Measurements from ENCODE around the gene RBM33.

Gene RBM33

DNA sequence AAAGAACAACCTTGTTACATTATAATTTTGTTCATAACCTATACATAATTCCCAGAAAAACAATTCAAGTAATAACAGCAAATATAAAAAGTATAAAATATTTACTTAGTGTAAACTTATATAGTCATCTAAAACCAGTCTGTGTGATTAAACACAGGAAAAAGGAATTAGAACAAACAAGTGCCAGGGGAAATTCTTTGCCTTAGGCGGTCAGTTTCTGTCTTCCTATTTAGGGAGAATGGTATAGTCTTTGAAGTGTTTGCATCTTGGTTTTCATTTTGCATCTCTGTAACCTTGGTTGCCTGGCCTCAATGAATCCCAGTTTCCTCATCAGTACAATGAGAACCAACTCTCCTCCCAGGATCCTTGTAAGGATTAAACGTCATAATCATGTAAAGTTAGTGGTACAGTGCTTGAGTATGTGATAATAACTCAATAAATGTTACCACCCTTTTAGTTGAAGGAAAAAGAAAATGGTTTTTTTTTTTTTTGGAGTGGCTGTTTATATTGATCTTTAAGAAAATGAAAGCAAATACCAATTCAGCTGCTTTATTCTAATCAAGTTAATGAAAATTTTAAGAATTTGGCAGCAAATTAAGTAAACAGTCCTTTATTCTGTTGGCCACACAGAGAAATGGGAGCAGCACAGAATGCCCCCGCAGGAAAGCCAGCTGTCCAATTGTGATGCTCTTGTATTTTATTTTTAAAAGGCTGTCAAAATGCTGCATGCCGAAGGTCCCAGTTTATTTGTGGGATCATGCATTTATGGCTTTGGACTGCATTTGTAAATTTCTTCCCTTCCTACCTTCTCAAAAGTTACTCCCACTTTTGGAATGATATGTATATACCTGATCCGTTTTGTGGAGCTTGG, 106.0 kb downstream of the RBM33 start:
- no peak for DNase-seq

DNA sequence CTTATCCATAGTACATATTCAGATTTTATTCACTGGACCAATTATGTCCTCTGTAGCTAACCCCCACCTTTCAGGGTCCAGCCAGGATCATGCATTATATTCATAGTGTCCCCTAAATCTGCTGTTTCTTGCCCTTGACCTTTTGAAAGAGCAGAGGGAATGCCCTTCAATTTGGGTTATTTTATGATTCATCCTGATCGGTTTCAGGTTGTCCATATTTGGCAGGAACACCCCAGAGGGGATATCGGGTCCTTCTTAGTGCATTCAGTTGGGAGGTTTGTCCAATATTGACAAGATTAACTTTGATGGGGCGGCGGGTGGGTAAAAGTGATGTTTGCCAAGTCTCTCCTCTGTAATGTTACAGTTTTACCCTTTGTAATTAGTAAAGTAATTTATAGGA, 106.9 kb downstream of the RBM33 start:
- no peak for DNase-seq

- DNase-seq: no peak
Measured at GRCh38 chr7:155752756-155753445, 108.4 kb downstream of the RBM33 start.

DNA sequence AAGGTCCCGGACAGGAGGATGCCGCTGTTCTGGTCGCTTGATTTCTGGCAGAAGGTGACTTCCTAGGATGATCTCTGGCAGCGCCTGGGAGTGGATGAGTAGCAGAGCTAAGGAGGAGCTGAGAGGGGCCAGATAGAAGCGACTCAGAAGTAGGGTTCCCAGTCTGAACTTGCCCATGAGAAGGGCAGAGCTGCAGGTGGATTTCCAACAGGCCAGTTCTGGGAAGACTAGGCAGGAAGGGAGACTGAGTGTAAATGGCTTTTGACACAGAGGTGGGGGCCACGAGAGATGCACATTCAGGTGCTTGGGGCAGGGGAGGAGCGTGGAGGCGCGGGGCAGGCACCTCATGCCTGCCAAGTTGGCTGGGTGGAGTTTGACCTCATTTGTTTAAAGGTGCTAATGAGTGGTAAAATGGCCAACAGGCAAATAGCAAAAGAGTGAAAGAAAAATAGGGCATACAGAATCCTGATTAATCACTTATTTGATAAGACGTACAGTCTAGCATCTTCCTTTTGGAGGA, 109.0 kb downstream of the RBM33 start:
- no peak for DNase-seq

- no peak for DNase-seq
Measured at GRCh38 chr7:155754165-155754564, 109.7 kb downstream of the RBM33 start.

DNA sequence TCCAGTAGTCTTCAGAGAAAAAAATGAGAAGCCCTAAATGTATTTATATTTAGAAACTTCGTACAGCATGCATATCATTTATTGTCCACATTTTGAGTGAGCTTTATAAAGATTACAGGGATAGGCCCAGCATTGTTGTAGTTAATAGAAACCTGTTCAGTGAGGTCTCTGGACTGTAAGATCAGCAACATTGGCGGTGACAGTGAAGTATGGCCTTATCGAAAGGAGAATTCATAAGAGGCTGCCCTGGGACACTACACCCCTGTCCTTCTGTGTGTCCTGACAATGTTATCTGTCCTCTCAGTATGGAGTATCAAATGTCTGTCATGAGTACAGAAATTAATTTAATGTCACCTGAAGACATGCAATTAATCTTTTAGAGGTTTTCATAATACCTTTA, 110.6 kb downstream of the RBM33 start:
- DNase-seq: no peak

DNA sequence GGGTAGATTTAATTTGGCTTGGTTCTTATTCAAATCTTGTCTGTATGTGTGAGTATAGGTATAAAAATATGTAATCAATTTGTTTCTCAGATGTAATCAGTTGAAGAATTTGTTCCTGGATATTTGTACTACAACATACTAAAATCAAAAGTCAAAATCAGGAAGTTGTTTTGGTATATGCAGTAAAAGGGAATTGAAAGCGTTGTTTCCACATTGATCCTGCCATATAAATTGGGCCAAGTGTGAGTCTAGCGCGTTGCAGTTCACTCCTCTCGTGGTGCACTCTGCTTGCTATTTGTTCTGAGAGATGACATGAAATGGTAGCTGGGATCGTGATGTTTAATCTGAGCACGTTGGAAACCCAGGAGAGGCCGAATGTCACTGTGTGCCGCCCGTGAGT, 111.9 kb downstream of the RBM33 start:
- no peak for DNase-seq

DNA sequence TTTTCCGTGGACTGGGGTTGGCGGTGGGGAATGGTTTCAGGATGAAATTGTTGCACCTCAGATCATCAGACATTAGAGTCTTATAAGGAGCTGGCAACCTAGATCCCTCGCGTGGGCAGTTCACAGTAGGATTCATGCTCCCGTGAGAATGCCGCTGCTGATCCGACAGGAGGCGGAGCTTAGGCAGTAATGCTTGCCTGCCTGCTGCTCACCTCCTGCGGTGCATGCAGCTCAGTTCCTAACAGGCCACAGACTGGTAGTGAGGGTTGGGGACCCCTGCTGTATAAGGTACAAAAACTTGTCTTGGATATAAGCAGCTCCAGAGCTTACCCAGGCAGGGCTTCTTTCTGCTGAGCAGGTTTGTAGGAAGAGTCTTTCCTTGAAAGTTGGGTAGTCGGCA, 113.9 kb downstream of the RBM33 start:
- no peak for DNase-seq

DNA sequence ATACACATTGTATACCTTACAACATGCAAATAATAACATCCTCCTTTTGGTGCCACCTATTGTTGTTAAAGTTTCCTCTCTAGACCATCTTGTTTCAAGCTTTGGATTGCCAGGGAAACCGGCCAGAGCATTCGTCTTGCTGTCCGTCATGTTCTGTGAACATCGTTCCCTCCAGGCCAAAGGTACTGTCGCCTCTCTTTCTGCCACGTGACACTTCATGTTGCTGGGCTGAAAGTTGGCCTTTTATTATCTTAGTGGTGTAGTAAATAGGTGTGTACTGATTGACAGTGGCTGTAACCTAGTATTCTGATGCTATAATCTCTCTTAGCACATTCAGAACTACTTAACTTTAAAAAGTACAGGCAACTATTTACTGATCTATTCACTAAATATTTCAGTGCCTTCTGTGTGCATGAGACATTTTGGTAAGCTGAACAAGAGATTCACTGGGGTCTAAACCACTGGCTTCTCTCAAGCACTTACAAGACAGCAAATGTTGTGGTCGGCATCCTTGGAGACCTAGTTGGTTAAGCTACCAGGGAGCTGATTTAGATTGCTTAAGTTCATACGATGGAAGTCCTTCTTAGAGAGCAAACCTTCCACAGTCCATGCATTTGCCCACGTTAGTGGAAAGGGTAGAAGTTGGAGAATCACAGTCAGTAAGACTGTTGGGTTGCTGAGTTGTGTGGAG, 115.4 kb downstream of the RBM33 start:
- no peak for DNase-seq

DNA sequence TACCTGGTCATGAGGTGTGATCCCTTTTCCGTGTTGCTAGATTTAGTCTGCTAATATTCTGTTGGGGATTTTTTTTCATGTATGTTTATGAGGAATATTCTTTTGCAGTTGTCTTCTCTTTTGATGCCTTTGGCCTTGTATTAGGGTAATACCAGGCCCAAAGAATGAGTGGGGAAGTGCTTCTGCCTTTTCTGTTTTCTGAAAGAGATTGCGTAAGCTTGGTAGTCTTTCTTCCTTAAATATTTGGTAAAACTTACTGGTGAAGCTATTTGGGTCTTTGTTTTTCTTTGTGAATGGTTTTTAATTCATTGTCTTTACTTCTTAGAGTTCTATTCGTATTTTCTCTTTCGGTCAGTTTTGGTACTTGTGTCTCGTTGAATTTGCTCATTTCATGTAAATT, 116.7 kb downstream of the RBM33 start:
- no peak for DNase-seq

- DNase-seq: no peak
Measured at GRCh38 chr7:155762036-155762435, 117.6 kb downstream of the RBM33 start.

DNA sequence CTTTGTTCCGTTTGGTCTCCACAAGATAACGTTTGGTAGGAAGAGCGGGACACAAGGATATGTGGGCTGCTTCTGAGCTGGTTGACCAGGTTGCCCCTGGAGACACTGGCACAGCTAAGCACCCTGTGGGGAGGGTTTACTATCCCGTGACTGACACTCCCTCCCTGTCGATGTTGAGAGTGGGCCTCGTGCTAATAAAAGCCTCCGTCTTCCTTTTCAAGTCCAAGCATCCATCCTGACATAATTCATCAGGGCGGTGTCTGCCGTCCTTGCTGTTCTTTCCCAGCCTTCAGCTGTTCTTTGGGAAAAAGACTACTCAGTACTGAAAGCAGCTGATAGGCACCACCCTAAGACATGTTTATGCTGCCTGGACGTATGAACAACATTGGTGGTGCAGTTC, 118.2 kb downstream of the RBM33 start:
- no peak for DNase-seq

DNA sequence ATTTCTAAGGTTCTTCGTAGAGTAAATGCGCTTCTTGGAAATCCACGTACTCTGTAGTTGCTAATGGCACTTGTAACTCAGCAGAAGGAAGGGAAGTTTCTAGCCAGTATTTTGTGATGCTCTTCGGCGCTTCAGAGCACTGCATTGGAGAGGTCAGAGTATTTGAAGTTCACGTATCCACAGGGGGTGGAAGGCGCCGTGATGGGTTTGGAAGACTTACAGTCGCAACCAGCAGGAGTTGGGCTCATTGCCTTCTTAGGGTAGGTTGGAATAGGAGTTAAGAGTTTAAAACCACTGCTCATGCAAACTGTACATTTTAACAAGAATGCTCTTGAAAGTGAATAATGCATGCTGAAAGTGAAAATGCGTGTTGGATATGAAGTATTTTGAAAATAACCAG, 118.7 kb downstream of the RBM33 start:
- no peak for DNase-seq

DNA sequence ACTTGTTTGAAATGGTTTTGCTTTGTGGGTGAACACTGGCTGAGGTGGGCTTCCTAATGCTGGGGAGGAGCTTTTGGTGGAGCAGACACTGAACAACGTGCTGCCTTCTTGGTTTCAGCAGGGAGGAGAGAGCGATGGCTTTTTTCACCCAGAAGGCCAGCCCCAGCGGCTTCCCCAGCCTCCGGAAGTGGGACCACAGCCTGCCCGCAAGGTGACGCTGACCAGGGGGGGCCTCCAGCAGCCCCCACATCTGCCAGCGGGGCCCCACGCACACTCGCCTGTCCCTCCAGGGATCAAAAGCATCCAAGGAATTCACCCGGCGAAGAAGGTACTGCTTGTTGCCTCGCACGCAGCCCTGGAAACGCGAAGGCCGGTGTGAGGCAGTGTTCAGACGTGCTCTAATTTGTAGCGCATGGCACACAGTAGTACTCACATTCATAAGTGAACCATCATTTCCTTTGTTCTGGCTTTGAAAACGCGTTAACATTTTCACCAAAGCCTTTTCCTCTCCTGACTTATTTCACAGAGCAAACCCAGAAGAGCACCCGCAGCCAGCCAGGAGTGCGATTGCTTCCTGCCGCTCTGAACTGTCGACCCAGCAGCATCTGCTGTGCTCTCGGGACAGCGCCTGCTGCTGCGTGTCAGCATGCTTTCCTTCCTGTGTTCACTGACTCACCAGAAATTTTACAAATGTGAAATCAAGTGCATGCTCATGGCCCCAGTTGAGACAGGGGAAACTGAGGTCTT, 119.4 kb downstream of the RBM33 start:
- no peak for DNase-seq

DNA sequence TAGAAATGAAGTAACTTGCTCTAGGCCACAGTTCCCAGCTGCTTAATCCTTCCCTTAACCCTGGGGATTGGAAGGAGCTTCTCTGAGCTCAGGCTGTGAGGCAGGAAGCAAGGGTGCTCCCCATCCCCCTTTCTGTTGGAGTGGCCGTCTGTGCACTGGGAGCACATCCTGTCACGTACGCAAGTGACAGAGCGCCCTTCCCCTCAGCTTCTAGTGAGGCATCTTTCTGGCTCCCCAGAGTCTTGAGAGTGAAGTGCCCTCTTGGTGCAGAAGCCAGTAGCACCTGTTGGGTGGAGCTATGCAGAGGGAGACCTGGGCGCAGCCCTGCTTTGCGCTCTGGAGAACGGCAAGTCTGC, 120.0 kb downstream of the RBM33 start:
- DNase-seq: no peak

DNA sequence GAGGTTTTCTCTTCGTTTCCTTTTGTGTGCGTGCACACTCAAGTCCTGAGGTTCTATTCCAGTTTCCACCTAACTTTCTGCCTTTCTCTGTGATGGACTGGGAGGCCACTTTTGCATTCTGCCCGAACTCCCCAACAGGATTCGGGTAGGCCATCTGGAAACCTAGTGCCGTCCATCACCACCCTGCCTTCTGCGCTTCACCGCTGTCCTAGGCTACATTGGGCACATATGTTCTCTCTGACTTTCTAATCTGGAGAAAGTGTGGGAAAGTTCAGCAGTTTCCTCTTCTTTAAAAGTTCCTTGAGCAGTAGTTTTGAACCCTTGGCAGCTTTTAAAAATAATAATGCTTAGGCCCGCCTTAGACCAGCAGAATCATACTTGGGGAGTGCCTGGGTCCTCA, 121.0 kb downstream of the RBM33 start:
- no peak for DNase-seq

DNA sequence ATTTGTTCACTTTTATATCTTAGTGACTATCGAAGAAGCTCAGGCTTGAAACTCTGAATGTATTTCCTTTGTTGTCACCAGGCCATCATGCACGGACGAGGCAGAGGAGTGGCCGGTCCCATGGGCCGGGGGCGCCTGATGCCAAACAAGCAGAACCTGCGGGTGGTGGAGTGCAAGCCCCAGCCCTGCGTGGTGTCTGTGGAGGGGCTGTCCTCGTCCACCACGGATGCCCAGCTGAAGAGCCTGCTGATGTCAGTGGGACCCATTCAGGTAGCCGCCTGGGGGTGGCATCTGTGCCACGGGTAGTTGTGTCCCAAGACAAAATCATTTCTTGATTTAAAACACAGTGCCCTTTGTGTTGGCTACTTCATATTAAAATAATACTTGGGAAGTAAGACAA, 121.9 kb downstream of the RBM33 start:
- DNase-seq: no peak

DNA sequence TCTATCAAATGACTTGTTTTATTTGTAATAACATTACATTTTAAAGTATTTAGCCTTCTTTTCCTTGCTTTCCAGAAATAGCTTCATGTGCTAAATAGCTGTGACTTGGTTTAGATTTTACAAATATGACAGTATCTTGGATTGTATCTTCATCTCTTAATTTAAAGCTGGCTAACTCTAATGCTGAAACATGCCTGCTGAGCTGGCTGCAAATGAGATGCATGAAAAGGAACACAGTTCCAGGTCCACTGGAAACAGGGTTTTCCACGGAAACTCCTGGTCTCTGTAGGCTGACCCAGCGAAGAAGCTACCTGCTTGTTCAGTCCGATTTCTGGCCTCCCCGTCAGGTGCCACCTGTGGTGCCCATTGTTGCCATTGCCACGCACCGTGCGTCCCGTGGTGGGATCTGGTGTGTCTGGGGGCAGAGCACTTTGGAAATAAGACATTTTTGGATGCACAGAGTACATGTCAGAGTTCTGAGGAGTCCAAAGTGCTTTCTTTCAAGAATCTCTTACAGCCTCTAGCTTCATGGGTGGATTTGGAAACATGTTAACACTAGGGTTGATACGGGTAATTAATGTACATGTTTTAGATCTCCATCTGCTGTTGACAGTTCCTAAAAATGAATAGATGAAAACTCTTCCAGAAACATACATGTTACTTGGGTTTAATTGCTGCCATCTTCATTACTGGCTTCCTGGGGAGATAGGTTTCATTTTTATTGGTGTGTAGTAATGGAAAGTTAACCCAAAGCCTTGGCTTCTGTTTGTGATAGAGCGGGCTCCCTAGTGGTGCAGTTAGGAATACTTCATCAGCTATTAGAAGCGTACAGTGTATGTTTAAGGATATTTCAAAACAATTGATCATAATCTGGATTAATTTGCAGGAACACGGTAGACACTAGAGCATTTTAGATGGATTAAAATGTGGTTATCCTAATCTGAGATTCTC, 122.8 kb downstream of the RBM33 start:
- no peak for DNase-seq

DNA sequence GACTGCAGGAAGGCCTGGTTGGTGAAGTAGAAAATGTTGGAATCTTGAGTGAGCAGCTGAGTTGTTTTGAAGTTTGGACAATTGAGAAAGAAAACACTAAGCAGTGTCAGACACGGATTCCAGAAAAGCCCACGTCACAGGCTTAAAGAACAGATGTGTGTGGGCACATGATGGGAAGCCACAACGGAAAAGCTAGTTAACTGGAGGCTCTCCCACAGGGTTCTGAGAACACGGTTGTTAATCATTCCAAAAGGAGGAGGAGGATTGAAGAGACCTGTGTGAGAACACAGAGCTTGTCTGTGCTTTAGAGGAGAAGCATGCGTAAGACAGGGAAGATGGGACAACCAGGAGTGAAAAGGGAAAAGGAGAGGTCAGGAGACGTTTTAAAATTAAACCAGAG, 125.2 kb downstream of the RBM33 start:
- DNase-seq: no peak

GRCh38 chr7:155770241-155770640, 125.8 kb downstream of the RBM33 start:
- no peak for DNase-seq

DNA sequence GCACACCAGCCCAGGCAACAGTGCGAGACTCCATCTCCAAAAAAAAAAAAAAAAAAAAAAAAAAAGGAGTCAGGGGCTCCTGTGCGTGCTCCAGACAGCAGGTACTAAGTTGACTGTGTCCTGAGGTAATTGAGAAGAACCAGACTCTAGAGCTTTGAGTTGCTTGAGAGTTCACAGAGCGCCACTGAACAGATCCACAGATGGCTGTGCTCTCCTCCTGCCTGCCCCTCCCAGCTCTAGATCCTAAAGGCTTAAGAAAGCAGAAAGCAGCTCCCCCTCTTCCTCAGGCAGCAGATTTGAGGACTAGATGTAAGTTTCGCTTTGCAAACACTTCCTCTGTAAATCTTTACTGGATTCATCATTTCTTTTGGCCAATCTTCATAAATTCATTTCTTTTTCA, 129.1 kb downstream of the RBM33 start:
- no peak for DNase-seq

GRCh38 chr7:155774947-155775346, 130.5 kb downstream of the RBM33 start:
- DNase-seq: no peak

Measured in retina (tissue), 1 donor.